ENCODE data around the gene SYPL2.
A peak's percentile ranks its signal among the peaks of the same experiment; 100 is the strongest.
"Not testable (repeated sequence)": the region's sequence is repeated elsewhere in the genome, so short reads cannot be mapped to it uniquely, and the experiment has no call there.

SYPL2 gene

DNA sequence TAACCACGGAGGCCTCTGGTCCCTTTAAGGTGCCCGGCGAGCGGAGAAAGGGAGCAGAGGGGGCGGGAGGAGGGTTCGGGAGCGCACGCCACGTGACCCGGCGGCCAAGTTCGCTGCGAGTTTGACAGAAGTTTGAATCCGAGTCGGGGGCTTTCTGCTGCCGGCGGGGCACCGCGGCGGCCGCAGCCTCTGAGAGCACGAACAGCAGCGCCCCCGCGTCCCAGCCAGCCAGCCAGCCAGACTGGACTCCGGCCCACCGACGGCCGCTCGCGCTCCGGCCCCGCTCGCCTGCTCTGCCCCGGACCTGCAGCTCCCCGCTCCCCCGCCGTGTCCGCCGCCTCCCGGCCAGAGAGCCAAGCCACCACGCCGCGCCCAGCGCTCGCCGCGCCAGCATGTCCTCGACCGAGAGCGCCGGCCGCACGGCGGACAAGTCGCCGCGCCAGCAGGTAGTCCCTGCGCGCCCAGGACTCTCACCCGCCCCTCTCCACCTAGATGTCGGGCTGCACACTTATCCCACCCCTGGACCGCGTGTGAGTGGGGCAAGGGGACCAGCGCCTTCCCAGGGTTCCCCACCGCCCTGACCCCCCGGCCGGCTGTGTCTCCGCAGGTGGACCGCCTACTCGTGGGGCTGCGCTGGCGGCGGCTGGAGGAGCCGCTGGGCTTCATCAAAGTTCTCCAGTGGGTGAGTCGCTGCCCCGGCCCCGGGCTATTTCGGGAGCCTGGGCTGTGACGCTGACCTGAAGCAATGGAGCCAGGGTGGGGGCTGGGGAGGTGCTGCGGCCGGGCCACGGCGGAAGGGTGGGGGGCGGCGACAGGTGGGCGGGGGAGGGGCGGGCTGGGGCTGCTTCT is at the start of gene SYPL2:
SYPL2 (plus strand) TSS at position 95 of the 849 bp plus-strand sequence; CDS start at position 393, 298 bp downstream.
- DNase-seq, result peak; percentile 20

- DNase-seq, result no peak
Measured at GRCh38 chr1:109423498-109423897, 42.8 kb upstream of the SYPL2 start.

DNA sequence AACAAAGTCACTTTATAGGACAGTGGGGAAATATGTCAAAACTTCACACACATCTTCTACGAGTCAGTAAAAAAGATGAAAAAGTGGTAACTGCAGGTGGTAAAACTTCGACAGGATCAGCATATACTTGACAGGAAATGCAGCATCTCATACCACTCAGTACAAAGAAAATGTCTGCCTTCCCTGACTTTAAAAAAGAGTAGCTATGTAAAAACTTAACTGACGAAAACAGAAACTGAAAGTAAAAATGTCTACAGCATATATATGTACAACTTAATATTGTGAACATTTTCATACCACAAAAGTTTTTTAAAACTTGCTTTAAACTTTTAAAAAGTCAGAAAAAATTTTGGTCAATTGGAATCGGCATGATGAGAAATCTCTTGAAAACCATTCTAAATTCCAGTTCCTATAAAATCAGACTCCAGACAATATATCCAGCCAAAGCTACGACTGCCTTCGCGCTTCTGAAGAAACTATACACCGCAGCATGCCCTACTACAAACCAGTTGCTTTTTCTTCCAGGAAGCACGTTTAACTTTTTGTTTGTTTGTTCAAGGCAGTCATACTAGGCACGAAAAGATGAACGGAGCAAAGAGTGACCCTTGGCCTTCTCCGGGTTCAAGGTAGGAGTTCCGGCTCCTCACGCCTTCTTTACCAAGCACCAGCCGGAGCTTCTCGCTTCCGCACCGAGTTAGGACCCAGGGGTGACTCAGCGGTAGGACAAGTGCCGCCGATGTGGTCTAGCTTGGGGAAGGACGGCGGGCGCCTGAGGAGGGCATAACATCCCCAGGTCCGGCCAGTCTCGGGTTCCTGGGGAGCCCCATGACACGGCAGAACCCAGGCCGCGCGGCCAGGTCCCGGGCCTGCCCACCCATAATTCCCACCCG is 40.7 kb upstream of the SYPL2 start:
- DNase-seq, result peak; percentile 71

GRCh38 chr1:109426281-109427170 is 39.8 kb upstream of the SYPL2 start, which contains the start of gene PSMA5:
Gene PSMA5 (minus strand): TSS chr1:109426448. CDS start chr1:109426330, 118 bp downstream.
- DNase-seq, result peak; percentile 96

GRCh38 chr1:109427171-109427467 is 39.2 kb upstream of the SYPL2 start:
- DNase-seq, result no peak

DNA sequence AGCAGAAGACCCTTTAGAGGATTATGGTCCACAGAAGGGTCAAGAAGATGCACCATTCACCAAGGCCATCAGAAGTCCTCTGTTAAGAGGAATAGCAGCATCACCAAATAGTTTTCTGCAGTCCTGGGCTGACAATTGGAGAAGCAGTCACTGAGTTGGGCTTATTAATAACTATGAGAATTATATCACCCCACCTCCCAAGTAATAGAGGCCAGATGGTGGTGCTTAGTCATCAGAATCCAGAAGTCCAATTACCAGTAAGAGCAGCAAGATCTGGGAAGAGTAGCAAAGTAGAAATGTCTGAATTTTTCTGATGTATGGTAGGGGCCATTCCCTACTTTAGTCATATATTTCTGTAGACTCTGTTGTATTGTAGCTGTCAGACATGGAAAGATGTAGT is 34.0 kb upstream of the SYPL2 start:
- no peak for DNase-seq

DNA sequence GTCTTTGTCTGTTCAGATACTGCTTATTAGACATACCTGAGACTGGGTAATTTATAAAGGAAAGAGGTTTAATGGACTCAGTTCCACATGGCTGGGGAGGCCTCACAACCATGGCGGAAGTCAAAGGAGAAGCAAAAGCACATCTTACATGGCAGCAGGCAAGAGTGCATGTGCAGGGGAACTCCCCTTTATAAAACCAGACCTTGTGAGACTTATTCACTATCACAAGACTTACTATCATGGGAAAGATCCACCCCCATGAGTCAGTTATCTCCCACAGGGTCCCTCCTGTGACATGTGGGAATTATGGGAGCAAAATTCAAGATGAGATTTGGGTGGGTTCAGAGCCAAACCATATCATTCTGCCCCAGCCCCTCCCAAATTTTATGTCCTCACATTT is 33.0 kb upstream of the SYPL2 start:
- DNase-seq, result no peak

DNA sequence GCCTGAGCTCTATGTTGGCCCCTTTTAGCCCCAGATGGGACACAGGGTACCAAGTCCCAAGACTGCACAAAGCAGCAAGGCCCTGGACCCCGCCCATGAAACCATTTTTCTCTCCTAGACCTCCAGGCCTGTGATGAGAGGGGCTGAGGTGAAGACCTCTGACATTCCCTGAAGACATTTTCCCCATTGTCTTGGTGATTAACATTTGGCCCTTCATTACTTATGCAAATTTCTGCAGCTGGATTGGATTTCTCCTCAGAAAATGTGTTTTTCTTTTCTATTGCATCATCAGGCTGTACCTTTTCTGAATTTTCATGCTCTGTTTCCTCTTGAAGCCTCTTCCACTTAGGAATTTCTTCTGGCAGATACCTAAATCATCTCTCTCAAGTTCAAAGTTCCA is 31.9 kb upstream of the SYPL2 start:
- no peak for DNase-seq

GRCh38 chr1:109438798-109439297 is 27.5 kb upstream of the SYPL2 start:
- DNase-seq, result no peak

GRCh38 chr1:109441069-109441468 is 25.3 kb upstream of the SYPL2 start:
- DNase-seq, result no peak

- DNase-seq, result no peak
Measured at GRCh38 chr1:109443476-109443875, 22.9 kb upstream of the SYPL2 start.

- DNase-seq, result no peak
Measured at GRCh38 chr1:109444346-109444745, 22.0 kb upstream of the SYPL2 start.

GRCh38 chr1:109445949-109446695 is 20.2 kb upstream of the SYPL2 start:
- not testable (repeated sequence) for DNase-seq

DNA sequence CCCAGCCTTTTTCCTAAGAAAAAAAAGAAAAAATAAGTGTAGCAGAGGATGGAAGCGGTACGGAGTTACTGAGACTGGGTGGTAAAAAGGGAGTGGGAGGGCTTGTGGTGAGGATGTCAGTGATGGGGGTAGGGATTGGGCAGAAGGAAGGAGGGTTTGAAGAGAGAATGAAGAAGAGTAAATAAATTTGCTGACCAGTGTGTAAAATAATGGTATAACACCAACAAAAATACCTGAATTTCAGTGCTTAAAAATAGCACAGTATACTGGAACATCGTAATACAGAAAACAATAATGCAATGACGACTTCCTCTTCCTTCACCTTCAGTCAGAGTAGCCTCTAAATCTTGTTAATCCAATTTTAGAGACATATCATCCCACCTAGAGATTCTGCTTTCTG is 18.8 kb upstream of the SYPL2 start:
- no peak for DNase-seq

GRCh38 chr1:109454497-109455133 is 11.7 kb upstream of the SYPL2 start:
- no peak for DNase-seq

DNA sequence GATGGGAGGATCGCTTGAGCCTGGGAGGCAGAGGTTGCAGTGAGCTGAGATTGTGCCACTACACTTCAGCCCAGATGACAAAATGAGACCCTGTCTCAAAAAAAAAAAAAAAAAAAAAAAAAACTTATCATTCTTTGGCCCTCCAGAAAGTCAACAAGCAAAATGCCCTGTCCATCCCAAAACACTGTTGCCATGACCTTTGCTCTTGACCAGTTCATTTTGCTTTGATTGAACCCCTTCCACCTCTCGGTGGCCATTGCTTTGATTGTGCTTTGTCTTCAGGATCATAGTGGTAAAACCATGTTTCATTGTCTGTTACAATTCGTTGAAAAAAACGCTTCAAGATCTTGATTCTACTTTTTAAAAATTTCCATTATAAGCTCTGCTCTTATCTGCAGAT is 8.5 kb upstream of the SYPL2 start:
- no peak for DNase-seq

DNA sequence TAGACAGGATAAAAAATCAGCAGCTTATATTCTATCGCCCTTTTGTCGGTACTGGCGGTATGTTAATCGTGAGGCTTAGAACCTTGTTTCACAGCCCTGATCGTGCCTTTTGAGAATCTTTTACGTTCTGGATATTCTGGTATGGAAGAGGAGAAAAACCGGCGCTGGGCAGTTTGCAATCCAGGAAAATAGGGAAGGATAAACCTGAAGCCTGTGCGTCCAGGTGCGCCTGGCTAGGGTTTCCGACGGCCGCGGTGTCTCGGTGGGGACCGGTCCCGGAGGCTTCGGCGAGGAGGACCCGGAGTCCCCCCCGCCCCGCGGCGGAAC is 258 bp upstream of the SYPL2 start:
- DNase-seq, result no peak

- DNase-seq, result no peak
Measured at GRCh38 chr1:109467301-109467777, 993 bp downstream of the SYPL2 start.

- DNase-seq, result no peak
Measured at GRCh38 chr1:109468061-109468460, 1.7 kb downstream of the SYPL2 start.

DNA sequence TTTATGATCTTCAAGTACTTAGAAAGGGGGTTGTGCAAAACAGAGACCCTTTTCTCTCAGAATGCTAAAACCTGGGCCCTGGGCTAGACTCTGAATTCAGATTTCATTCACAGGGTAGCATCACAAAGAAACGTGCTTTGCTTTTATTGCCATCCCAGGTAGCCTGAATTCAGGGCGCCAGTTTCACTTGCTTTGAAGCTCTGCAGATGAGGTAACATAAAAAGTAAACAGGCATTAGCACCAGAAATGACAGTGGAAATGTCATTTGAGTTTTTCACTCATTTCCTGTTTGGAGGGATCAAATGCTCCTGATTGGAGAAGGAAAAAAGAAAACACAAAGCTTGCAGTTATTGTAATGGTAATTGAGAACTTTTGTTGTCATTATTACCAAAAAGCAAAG is 2.6 kb downstream of the SYPL2 start:
- no peak for DNase-seq

DNA sequence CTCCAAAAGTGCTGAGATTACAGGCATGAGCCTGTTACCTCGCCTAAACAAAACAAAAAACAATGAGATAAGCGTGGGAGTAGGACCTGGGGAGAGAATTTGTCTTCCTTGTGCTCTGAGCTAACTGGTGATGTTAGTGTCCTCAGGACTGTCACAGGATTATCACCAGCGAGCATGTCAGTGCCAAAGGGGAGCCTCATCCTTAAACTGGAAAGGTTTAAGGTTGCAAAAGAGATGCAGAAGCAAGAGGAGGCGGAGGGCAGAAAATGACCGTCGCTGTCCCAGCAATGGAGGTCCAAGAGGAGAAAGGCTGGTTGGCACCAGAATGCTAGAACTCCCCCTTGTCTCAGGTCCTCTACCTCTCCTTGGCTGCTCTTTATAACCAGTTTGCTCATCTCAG is 3.9 kb downstream of the SYPL2 start:
- DNase-seq, result no peak
